VCaP (cell line): ENCODE results near the gene ZNF785.
"Not testable (repeated sequence)": the region's sequence is repeated elsewhere in the genome, so short reads cannot be mapped to it uniquely, and the experiment has no call there.

ENCODE experiments used
- H3K27ac ChIP-seq: fragments of 450-650 bp; 2 replicates; pipeline ENCODE4 v1.5.1; 2017
- CTCF ChIP-seq: fragments of 450-650 bp; conservative IDR thresholded peaks from 2 replicates; pipeline ENCODE4 v1.5.1; 2017; ENCODE audit warnings: mild to moderate bottlenecking, moderate library complexity

The ZNF785 gene

GRCh38 chr16:30585400-30586191 is at the start of gene ZNF785:
Gene ZNF785, minus strand, starts transcription at chr16:30585697. Its CDS starts 86 bp downstream, at chr16:30585611.
- H3K27ac ChIP-seq, result peak within 1 kb of the TSS; percentile 86
- TF ChIP-seq CTCF, result no peak; the same call in 1 of the 2 replicates

- TF ChIP-seq CTCF, result no peak
- H3K27ac ChIP-seq, result peak overlapping the region; percentile 62
Measured at GRCh38 chr16:30633526-30633925, 48.0 kb upstream of the ZNF785 start.

- not testable (repeated sequence) for H3K27ac ChIP-seq
Measured at GRCh38 chr16:30632454-30632853, 47.0 kb upstream of the ZNF785 start.

- TF ChIP-seq CTCF, result peak; percentile 79
- H3K27ac ChIP-seq, result no peak overlapping the region
Measured at GRCh38 chr16:30628628-30629540, 43.4 kb upstream of the ZNF785 start.

- no peak overlapping the region for H3K27ac ChIP-seq
- no peak for TF ChIP-seq CTCF
Measured at GRCh38 chr16:30626236-30626635, 40.7 kb upstream of the ZNF785 start.

GRCh38 chr16:30623536-30624283 is 38.2 kb upstream of the ZNF785 start:
- H3K27ac ChIP-seq, result no peak overlapping the region
- TF ChIP-seq CTCF, result no peak

- TF ChIP-seq CTCF, result no peak
- no peak overlapping the region for H3K27ac ChIP-seq
Measured at GRCh38 chr16:30622455-30623032, 37.0 kb upstream of the ZNF785 start.
